Nephron progenitor cell (in vitro differentiated cells): ENCODE measurements around the gene CCDC154.

ENCODE experiments used
- DNase-seq: peaks from one replicate; pipeline ENCODE4 v3.0.0; 2021
- H3K27ac Mint-ChIP-seq: 2 replicates; pipeline ENCODE4 v1.8.0; 2021; ENCODE audit warnings: mild to moderate bottlenecking, moderate library complexity, mixed read lengths
- H3K27me3 Mint-ChIP-seq: 2 replicates; pipeline ENCODE4 v1.8.0; 2021; ENCODE audit warnings: mild to moderate bottlenecking, low read depth, mixed read lengths; ENCODE audit not compliant: poor library complexity
- H3K36me3 Mint-ChIP-seq: 2 replicates; pipeline ENCODE4 v1.8.0; 2021; ENCODE audit warnings: low read depth, mixed read lengths
- H3K4me1 Mint-ChIP-seq: 2 replicates; pipeline ENCODE4 v1.8.0; 2021; ENCODE audit warnings: mixed read lengths
- H3K4me3 Mint-ChIP-seq: 2 replicates; pipeline ENCODE4 v1.8.0; 2021; ENCODE audit warnings: mild to moderate bottlenecking, moderate library complexity, mixed read lengths
- H3K9me3 Mint-ChIP-seq: 2 replicates; pipeline ENCODE4 v1.8.0; 2021; ENCODE audit warnings: mild to moderate bottlenecking, moderate library complexity, mixed read lengths
- CTCF ChIP-seq: fragments of 200-600 bp; sonication (generic); IDR thresholded peaks from 2 replicates; pipeline ENCODE4 v1.5.0; 2021; ENCODE audit warnings: antibody characterized with exemption

Gene CCDC154

DNA sequence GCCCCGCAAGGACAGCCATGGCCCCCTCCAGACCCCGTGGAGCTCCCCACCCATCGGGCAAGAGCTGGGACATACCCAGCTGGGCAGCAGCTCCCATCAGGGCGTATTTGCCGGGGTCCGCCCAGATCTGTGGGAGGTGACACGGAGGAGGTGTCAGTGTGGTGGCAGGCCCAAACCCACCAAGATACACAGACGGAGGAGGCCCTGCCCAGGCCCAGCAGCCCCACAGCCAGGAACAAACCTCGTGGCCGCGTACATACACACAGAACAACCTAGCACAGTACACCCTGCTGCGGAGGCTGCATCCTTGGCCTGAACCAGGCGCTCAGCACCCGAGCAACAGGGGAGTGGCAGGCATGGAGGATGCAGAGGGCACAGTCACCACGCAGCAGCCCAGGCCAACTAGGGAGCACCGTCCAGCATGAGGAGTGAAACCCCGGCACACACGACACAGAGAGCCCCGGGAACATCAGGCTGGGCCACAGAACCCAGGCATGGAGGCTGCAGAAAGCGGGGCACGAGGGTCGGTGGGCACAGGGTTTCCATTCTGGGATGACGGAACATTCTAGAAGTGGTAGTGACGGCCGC, 4.9 kb upstream of the CCDC154 start:
- H3K4me3 Mint-ChIP-seq = no peak overlapping the region
- H3K4me1 Mint-ChIP-seq = no peaks in the 10 kb centered on the region
- H3K9me3 Mint-ChIP-seq = no peaks in the 10 kb centered on the region
- peaks cover 4% of the 10 kb centered on the region for H3K36me3 Mint-ChIP-seq
- no peaks in the 10 kb centered on the region for H3K27me3 Mint-ChIP-seq
- no peak for DNase-seq
- TF ChIP-seq CTCF = no peak
- H3K27ac Mint-ChIP-seq = no peak overlapping the region

DNA sequence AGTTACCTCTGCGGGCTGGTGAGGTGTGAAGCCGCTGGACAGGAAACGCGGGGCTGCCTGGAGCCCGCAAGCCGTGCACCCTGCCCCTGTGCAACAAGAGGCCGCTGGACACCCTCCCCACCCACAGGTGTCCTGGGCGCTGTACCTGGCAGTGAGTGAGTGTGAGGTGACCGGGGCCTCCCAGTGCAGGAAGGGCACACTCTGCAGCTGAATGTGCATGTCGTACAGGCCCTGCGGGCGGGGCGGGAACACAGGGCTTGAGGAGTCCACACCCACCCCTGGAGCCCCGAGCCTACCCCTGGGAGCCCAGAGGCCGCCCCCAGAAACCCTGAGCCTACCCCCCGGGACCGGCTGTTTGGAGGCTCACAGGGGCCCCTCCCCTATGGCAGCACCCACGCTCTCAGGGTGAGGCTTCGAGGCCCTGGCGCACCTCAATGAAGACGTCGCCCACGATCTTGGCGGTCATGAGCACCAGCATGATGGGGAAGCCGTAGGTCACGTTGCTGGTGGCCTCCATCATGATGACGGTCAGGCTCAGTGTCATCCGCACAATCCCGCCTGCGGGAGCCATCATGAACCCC, 4.3 kb upstream of the CCDC154 start:
- H3K9me3 Mint-ChIP-seq = no peaks in the 10 kb centered on the region
- H3K4me3 Mint-ChIP-seq = no peak overlapping the region

DNA sequence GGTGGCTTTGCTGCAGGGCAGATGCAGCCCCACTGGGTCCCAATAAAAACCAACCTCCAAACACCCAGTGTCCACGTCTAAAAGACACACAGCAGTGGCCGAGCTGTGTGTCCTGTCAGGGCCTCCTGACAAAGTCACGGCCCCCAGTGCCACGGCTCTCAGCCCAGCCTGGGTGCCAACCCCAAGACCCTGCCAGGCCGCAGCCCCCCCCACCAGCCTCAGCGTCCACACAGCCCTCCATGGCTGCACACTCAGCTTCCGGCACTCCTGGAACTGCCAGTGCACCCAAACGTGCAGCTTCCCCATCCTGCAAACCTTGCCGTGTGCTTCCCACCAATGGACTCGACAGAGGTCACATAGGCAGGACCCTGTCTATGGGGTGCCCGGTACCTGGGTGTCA, 3.6 kb upstream of the CCDC154 start:
- no peak for TF ChIP-seq CTCF
- H3K4me1 Mint-ChIP-seq = no peaks in the 10 kb centered on the region
- H3K27ac Mint-ChIP-seq = no peak overlapping the region
- no peaks in the 10 kb centered on the region for H3K27me3 Mint-ChIP-seq
- peaks cover 4% of the 10 kb centered on the region for H3K36me3 Mint-ChIP-seq
- DNase-seq = no peak
- no peaks in the 10 kb centered on the region for H3K9me3 Mint-ChIP-seq
- H3K4me3 Mint-ChIP-seq = no peak overlapping the region

More for the DNA sequence above, 4.3 kb upstream of the CCDC154 start:
- no peak for TF ChIP-seq CTCF
- Mint-ChIP-seq H3K27ac (no peak overlapping the region), H3K27me3 (no peaks in the 10 kb centered on the region), H3K4me1 (no peaks in the 10 kb centered on the region), H3K36me3 (peaks cover 4% of the 10 kb centered on the region)
- no peak for DNase-seq

- no peak for DNase-seq
- TF ChIP-seq CTCF = no peak
- Mint-ChIP-seq H3K4me3 (no peak overlapping the region), H3K36me3 (peaks cover 4% of the 10 kb centered on the region), H3K9me3 (no peaks in the 10 kb centered on the region), H3K27ac (no peak overlapping the region), H3K4me1 (no peaks in the 10 kb centered on the region), H3K27me3 (no peaks in the 10 kb centered on the region)
Observed at GRCh38 chr16:1446296-1447080, 2.1 kb upstream of the CCDC154 start.

GRCh38 chr16:1445518-1446203, 1.3 kb upstream of the CCDC154 start:
- Mint-ChIP-seq H3K9me3 (no peaks in the 10 kb centered on the region), H3K27me3 (no peaks in the 10 kb centered on the region), H3K4me3 (no peak overlapping the region), H3K4me1 (no peaks in the 10 kb centered on the region), H3K27ac (no peak overlapping the region), H3K36me3 (peaks cover 4% of the 10 kb centered on the region)
- no peak for DNase-seq
- no peak for TF ChIP-seq CTCF
